HepG2 (cell line): ENCODE results near the gene JMY. TPM values are rescaled to one million over a fixed set of nuclear protein-coding genes. Genes with fewer than 3 reads are reported as not detected.
A peak's percentile ranks its signal among the peaks of the same experiment; 100 is the strongest.

Experiments
- CREB1 ChIP-seq, 2 experiments: fragments of 450-650 bp in 1 of 2; IDR thresholded peaks; 2 replicates each; pipeline ENCODE4 v1.6.1; 2016 to 2017; ENCODE audit warnings: control low read depth in 1 of 2, mild to moderate bottlenecking in 1 of 2, missing compliant biosample characterization in 1 of 2, missing genetic modification characterization in 1 of 2
- RFXANK ChIP-seq: IDR thresholded peaks from 2 replicates; pipeline ENCODE4 v1.6.1; 2016
- SOX6 ChIP-seq, 2 experiments: fragments of 450-650 bp in 1 of 2; sonication (generic) in 1 of 2; formaldehyde crosslinking in 1 of 2; IDR thresholded peaks; 2 replicates each; pipeline versions ENCODE4 v1.4.0 to v1.6.1; 2017 to 2020; ENCODE audit warnings: antibody characterized with exemption in 1 of 2, mild to moderate bottlenecking in 1 of 2, missing genetic modification reagents in 1 of 2
- ZNF142 ChIP-seq: sonication (generic); formaldehyde crosslinking; IDR thresholded peaks from 2 replicates; pipeline ENCODE4 v1.4.0; 2020; ENCODE audit warnings: missing genetic modification reagents
- ZNF382 ChIP-seq: sonication (generic); formaldehyde crosslinking; IDR thresholded peaks from 2 replicates; pipeline ENCODE4 v1.5.0; 2020; ENCODE audit warnings: missing genetic modification reagents, mild to moderate bottlenecking, borderline replicate concordance
- ZNF446 ChIP-seq: sonication (generic); formaldehyde crosslinking; IDR thresholded peaks from 2 replicates; pipeline ENCODE4 v1.5.0; 2020; ENCODE audit warnings: mild to moderate bottlenecking, missing genetic modification reagents
- polyA plus RNA-seq, 8 experiments: library from polyadenylated mRNA; depleted of rRNA in 3 of 8; stranded (reverse) in 7 of 8; unstranded in 1 of 8; fragments of >200 nt; fragmentation: Illumina TruSeq in 4 of 8; extraction: Trizol in 4 of 8; gene quantifications; 2 replicates each; pipeline versions ENCODE4 v1.2.1 to v1.2.3, GENCODE V29; 2011 to 2016; ENCODE audit warnings: low read depth in 4 of 8, missing spikeins in 1 of 8, mixed read lengths in 1 of 8; ENCODE audit not compliant: insufficient read depth in 1 of 8
- total RNA-seq, 5 experiments: library from RNA; depleted of rRNA; stranded (reverse); fragments of >200 nt; fragmentation: Illumina TruSeq; extraction: Trizol; gene quantifications; 2 replicates each; pipeline ENCODE4 v1.2.3, GENCODE V29; 2016; ENCODE audit warnings: low read depth in 1 of 5

Gene JMY
- total and polyA plus RNA-seq, 2 of the 13 experiments (the other 11 are each of a cell fraction or from before 2014, with no cell fraction given) = 4.0 to 4.2 TPM

- TF ChIP-seq ZNF142 (CRISPR knock-in tag) = no peak
- no peak for TF ChIP-seq ZNF446
- TF ChIP-seq CREB1 (IDR thresholded peaks at IDR 0.05) = 0 out of 2 replicates have a peak, but pooled peaks have one; percentile 42
- no peak for TF ChIP-seq CREB1 (CRISPR knock-in tag; IDR thresholded peaks at IDR 0.05)
- no peak for TF ChIP-seq RFXANK
- no peak for TF ChIP-seq ZNF382 (CRISPR knock-in tag)
- no peak for TF ChIP-seq SOX6 (IDR thresholded peaks at IDR 0.05)
- TF ChIP-seq SOX6 (CRISPR knock-in tag; IDR thresholded peaks at IDR 0.05) = no peak
- TF ChIP-seq, all 625 proteins: peak for 2
Measured at GRCh38 chr5:79229357-79230174, 6.4 kb upstream of the JMY start (continued).
